Fibroblast of villous mesenchyme (primary cell): ENCODE measurements around the gene ACOD1. TPM values are rescaled to one million over a fixed set of nuclear protein-coding genes. Genes with fewer than 3 reads are reported as not detected.

Experiments
- DNase-seq: peaks from one replicate; pipeline ENCODE4 v3.0.0-alpha.2; 2010; ENCODE audit warnings: low read depth
- H3K4me3 ChIP-seq: 2 replicates; pipeline ENCODE4 v1.5.1; 2011; ENCODE audit warnings: low read depth, mild to moderate bottlenecking, low read length
- total RNA-seq: library from RNA; depleted of rRNA; stranded (reverse); fragments of >200 nt; gene quantifications from 2 replicates; pipeline ENCODE4 v1.2.3, GENCODE V29; 2012
- TF ChIP-seq, protein P1 (sequence below): IDR thresholded peaks from 2 replicates; pipeline ENCODE4 v1.5.1; 2012; ENCODE audit warnings: low read depth, mild to moderate bottlenecking, low read length; ENCODE audit not compliant: insufficient read depth

The ACOD1 gene
- total RNA-seq, 1 donor = not detected

DNA sequence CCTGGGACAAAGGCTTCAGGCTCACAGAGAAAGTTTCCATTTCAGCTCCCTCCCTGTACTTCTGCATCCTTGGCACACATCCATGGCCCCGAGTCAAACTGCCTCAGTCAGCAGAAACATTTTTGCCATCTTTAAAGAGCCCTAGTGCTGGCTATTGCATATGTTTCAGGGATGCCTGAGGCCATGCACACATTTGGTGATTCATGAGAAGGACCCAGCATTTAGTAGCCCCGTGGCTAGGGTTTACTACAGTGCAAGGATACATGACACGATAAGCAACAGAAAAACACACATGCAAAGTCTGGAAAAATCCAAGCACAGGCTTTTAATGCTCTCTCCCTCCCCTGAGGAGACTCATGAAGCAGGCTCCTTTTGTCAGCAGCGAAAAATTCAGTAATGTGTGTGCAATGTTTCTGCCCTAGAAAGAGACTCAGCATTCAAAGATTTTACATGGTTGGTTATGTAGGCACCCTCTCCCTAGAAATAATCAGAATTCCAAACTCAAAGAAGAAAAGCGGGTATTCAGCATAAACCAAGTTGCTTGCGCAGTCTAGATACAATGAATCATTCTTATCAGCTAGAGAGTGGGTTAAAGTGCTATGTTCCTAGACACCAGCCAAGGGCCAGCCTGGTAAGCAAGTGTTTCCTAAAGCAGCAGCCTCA, 17.6 kb downstream of the ACOD1 start:
- TF ChIP-seq, protein P1, sequence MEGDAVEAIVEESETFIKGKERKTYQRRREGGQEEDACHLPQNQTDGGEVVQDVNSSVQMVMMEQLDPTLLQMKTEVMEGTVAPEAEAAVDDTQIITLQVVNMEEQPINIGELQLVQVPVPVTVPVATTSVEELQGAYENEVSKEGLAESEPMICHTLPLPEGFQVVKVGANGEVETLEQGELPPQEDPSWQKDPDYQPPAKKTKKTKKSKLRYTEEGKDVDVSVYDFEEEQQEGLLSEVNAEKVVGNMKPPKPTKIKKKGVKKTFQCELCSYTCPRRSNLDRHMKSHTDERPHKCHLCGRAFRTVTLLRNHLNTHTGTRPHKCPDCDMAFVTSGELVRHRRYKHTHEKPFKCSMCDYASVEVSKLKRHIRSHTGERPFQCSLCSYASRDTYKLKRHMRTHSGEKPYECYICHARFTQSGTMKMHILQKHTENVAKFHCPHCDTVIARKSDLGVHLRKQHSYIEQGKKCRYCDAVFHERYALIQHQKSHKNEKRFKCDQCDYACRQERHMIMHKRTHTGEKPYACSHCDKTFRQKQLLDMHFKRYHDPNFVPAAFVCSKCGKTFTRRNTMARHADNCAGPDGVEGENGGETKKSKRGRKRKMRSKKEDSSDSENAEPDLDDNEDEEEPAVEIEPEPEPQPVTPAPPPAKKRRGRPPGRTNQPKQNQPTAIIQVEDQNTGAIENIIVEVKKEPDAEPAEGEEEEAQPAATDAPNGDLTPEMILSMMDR = no peak
- no peak overlapping the region for H3K4me3 ChIP-seq
- peak; percentile 82 for DNase-seq

GRCh38 chr13:76967031-76967430, 18.7 kb downstream of the ACOD1 start:
- DNase-seq = no peak
- TF ChIP-seq, protein P1 = no peak
- H3K4me3 ChIP-seq = no peak overlapping the region

DNA sequence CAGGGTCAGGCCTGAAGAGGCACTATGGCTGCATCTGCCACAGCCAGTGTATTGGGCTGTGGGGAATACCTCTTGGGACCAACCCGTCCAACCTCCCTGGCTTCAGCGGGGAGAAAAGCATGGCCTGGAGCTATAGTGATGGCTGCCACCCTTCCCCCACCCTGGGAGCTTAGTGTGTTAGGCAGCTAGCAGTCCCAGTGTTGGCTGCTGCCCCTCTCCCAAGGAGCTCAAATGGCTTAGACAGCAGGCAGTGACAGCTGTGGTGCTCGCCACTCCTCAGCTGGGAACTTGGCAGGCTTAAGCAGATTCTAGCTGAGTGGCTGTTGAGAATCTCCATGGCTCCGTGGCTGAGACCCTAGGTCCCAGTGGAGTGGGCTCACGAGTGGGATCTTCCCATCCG, 19.7 kb downstream of the ACOD1 start:
- no peak overlapping the region for H3K4me3 ChIP-seq
- TF ChIP-seq, protein P1 = no peak
- DNase-seq = no peak

DNA sequence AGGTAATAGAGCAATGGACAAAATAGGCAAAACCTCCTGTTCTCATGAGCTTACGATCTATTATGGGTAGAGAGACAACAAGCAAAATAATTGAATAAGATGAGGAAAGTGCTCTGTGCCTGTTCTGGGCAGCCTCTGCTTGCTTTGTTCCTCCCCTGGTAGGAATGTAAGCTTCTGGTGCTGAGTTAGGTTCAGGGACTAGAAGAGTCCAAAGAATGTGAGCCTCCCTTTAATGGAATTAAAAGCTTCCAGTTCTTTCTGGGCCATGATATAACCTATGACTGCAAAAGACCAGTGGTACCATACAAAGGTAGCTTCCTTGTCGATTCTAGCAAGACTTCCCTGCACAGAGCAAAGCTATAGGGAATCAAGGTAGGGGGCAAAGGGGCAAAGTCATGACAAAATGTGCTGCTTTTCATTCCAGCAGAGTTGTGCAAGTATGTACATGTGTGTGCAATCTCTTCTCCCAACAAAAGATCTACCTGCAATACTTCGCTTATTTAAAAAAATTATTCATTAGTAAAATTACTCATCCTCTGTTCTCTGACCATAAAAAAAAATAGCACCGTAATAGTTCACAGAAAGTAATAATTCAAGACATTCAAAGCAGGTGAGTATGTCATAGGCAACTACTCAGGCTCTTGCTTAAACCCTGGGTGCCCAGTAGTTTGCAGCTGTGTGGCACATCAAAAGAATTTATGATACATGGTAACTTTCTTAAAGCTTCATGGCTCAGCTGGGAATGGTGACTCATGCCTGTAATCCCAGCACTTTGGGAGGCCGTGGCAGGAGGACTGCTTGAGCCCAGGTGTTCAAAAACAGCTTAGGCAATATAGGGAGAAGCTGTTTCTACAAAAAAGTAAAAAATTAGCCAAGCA, 21.4 kb downstream of the ACOD1 start:
- DNase-seq = peak; percentile 10

DNA sequence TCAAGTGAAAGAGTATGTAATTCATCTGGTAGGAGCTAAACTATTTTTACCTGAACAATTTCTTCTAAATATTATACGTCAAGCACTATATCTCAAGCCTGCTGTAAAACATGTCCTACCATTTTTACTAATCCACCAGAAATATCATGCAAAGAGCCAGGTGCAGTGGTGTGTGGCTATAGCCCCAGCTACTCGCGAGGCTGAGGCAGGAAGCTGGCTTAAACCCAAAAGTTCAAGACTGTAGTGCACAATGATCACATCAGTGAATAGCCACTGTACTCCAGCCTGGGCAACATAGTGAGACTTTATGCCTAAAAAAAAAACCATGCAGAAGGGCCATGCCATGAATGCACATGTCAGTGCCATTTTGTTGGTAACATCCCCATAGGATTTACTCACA, 22.9 kb downstream of the ACOD1 start:
- H3K4me3 ChIP-seq = no peak overlapping the region
- no peak for DNase-seq
- TF ChIP-seq, protein P1 = no peak

More for the DNA sequence above, 21.4 kb downstream of the ACOD1 start:
- no peak overlapping the region for H3K4me3 ChIP-seq
- TF ChIP-seq, protein P1 = no peak

DNA sequence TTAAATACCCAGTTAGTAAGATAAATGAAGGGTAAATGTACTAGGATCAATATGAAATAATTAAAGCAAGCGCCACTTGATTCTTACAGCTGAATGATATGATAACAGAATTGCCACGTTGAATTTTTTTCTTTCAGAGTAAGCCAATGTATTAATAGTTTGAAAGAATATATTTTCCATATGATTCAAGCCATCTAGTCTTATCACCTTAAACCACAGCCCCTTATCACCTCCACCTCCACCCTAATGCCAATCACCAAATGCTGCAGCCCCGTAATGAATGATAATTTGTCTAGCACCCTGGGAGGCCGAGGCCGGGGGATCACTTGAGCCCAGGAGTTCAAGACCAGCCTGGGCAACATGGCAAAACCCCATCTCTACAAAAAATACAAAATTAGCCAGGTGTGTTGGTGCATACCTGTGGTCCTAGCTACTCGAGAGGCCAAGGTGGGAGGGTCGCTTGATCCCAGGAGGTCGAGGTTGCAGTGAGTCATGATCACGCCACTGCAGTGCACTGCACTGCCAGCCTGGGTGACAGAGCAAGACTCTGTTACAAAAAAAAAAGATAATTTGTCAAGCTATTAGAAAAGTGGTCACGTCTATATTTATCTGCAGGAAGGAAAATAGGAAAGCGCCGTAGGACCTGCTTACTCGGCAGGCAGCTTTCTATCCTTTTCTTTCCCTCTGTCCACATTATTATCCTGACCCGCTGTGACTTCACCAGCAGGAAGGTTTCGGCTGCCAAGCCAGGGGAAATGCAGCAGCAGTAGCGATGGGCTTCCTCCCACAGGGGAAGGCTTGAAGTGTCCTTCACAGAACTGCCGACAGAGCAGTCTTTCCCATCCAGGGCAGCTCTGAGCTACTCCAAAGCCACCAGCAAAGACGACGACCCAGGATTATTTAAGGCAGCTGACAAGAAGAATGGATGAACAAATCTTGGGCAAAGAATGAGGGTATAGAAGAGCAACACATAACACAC, 23.8 kb downstream of the ACOD1 start:
- no peak overlapping the region for H3K4me3 ChIP-seq
- TF ChIP-seq, protein P1 = no peak
- no peak for DNase-seq
